T-helper 22 cell (primary cell): Measurements from ENCODE around the gene HAVCR2.

ENCODE experiments used
- DNase-seq: peaks from one replicate; pipeline ENCODE4 v3.0.0-alpha.2; 2020; ENCODE audit warnings: low read depth

The HAVCR2 gene

GRCh38 chr5:157108976-157109375 is at the start of gene HAVCR2:
HAVCR2 (minus strand) TSS chr5:157109044; CDS start chr5:157108983, 61 bp downstream.
- peak; percentile 8 for DNase-seq

GRCh38 chr5:157157293-157157891 is 48.5 kb upstream of the HAVCR2 start:
- DNase-seq: no peak

- no peak for DNase-seq
Measured at GRCh38 chr5:157155297-157155696, 46.5 kb upstream of the HAVCR2 start.

GRCh38 chr5:157150995-157151394 is 42.2 kb upstream of the HAVCR2 start:
- no peak for DNase-seq

- DNase-seq: peak; percentile 61
Measured at GRCh38 chr5:157148734-157149615, 40.1 kb upstream of the HAVCR2 start.

- DNase-seq: peak; percentile 24
Measured at GRCh38 chr5:157143127-157143971, 34.5 kb upstream of the HAVCR2 start.

GRCh38 chr5:157142317-157143126 is 33.7 kb upstream of the HAVCR2 start, which contains the start of gene MED7:
MED7 (minus strand) TSS chr5:157142865; CDS start chr5:157139431, 3,434 bp downstream.
- peak; percentile 93 for DNase-seq

- DNase-seq: no peak
Measured at GRCh38 chr5:157137691-157138090, 28.8 kb upstream of the HAVCR2 start.

- DNase-seq: no peak
Measured at GRCh38 chr5:157132281-157132612, 23.4 kb upstream of the HAVCR2 start.

GRCh38 chr5:157130925-157131324 is 22.1 kb upstream of the HAVCR2 start:
- DNase-seq: no peak

GRCh38 chr5:157121709-157122108 is 12.9 kb upstream of the HAVCR2 start:
- no peak for DNase-seq

- DNase-seq: no peak
Measured at GRCh38 chr5:157120102-157120501, 11.3 kb upstream of the HAVCR2 start.

GRCh38 chr5:157116483-157116954 is 7.7 kb upstream of the HAVCR2 start:
- DNase-seq: no peak

- DNase-seq: no peak
Measured at GRCh38 chr5:157115502-157115901, 6.7 kb upstream of the HAVCR2 start.

GRCh38 chr5:157115012-157115411 is 6.2 kb upstream of the HAVCR2 start:
- DNase-seq: no peak

GRCh38 chr5:157113002-157113401 is 4.2 kb upstream of the HAVCR2 start:
- DNase-seq: no peak

- DNase-seq: no peak
Measured at GRCh38 chr5:157109744-157110143, 900 bp upstream of the HAVCR2 start.

GRCh38 chr5:157107508-157107907 is 1.3 kb downstream of the HAVCR2 start:
- no peak for DNase-seq

- no peak for DNase-seq
Measured at GRCh38 chr5:157106630-157107461, 2.0 kb downstream of the HAVCR2 start.

- DNase-seq: no peak
Measured at GRCh38 chr5:157100140-157100679, 8.6 kb downstream of the HAVCR2 start.
